WI38 (cell line): ENCODE data around the gene LIN28B.

Source experiments
- H3K4me3 ChIP-seq: 2 replicates; pipeline ENCODE4 v1.5.1; 2011; ENCODE audit warnings: low read depth, mild to moderate bottlenecking, control low read depth, low read length
- CTCF ChIP-seq: IDR thresholded peaks from 2 replicates; pipeline ENCODE4 v1.5.1; 2012; ENCODE audit warnings: low read depth, mild to moderate bottlenecking, control low read depth, low read length

The LIN28B gene

GRCh38 chr6:105111871-105112270 is 155.0 kb downstream of the LIN28B start:
- no peak for TF ChIP-seq CTCF

GRCh38 chr6:105112577-105112976 is 155.7 kb downstream of the LIN28B start:
- no peak overlapping the region for H3K4me3 ChIP-seq
- no peak for TF ChIP-seq CTCF

More at GRCh38 chr6:105111871-105112270, 155.0 kb downstream of the LIN28B start:
- no peak overlapping the region for H3K4me3 ChIP-seq

- no peak overlapping the region for H3K4me3 ChIP-seq
- no peak for TF ChIP-seq CTCF
Measured at GRCh38 chr6:105113422-105113821, 156.5 kb downstream of the LIN28B start.

GRCh38 chr6:105116150-105116549 is 159.2 kb downstream of the LIN28B start:
- no peak overlapping the region for H3K4me3 ChIP-seq
- no peak for TF ChIP-seq CTCF

- no peak for TF ChIP-seq CTCF
- H3K4me3 ChIP-seq, result no peak overlapping the region
Measured at GRCh38 chr6:105120570-105120969, 163.7 kb downstream of the LIN28B start.

GRCh38 chr6:105121981-105122380 is 165.1 kb downstream of the LIN28B start:
- no peak overlapping the region for H3K4me3 ChIP-seq
- TF ChIP-seq CTCF, result no peak

GRCh38 chr6:105122717-105123116 is 165.8 kb downstream of the LIN28B start:
- no peak for TF ChIP-seq CTCF
- no peak overlapping the region for H3K4me3 ChIP-seq
